GM10266 (cell line): Measurements from ENCODE around the gene NOP9.

Source experiments
- DNase-seq: peaks from one replicate; pipeline ENCODE4 v3.0.0; 2012; ENCODE audit errors: extremely low spot score
- CTCF ChIP-seq: IDR thresholded peaks from 2 replicates; pipeline ENCODE4 v1.5.1; 2012; ENCODE audit warnings: mild to moderate bottlenecking, low read depth; ENCODE audit not compliant: control insufficient read depth, insufficient read depth; ENCODE audit errors: missing control alignments

Gene NOP9

GRCh38 chr14:24263848-24264247, 35.8 kb upstream of the NOP9 start:
- no peak for TF ChIP-seq CTCF
- no peak for DNase-seq

DNA sequence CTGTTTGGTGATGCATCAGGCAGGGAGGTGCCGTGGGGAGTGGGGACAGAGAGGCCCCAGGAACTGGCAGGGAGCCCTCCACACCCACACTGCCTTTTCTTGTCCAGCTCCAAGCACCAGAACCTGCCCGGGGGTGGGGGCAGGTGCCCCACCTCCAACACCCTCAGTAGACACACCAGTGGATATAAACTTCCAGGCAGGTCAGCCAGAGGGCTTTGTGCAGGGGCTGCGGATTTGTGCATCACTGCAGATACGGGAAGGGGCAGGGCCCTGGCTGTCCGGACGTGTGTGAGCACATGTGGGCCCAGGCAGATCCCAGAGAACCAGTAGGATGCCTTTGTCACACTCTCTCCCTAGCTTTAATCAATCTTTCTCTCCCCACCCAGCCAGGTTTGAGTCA, 35.4 kb upstream of the NOP9 start:
- DNase-seq: no peak
- no peak for TF ChIP-seq CTCF

DNA sequence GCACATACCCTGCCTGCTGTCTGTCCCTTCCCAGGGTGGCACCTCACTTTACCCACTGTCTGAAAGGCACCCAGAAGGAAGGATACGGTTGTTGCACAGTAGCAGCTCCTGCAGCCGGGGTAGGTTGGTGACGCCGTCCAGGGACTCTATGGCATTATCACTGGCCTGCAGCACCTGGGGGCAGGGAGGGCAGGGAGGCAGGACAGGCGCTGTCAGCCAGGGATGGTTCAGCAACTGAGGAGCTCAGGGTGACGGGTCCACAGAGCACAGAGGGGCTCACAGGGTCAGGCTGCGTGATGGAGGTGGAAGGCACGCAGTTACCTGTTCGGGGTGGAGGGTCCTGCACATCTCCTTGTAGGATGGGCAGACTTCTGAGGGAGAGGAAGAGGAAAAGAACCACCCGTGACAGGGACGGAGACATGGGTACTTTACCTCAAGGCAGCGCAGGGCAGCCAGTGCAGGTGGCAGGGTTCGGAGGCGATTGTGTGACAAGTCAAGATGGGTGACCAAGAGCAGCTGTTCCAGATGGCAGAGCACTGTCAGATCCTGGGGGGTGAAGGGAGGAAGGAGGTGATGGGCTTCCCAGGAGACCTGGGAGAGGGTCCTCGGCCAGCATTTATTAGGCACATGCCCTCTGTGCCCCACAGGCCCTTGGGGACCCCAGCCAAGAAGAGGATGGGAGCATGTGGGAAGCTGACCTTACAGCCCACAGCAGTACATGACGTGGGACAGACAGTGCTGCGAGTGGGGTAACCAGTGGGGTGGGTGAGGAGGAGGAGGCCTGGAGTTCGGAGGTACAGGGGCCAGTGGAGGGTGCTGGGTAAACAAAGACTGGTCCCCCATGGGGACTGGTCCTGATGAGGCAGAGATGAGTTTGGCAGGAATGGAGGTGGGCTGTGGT, 33.1 kb upstream of the NOP9 start:
- DNase-seq: no peak

DNA sequence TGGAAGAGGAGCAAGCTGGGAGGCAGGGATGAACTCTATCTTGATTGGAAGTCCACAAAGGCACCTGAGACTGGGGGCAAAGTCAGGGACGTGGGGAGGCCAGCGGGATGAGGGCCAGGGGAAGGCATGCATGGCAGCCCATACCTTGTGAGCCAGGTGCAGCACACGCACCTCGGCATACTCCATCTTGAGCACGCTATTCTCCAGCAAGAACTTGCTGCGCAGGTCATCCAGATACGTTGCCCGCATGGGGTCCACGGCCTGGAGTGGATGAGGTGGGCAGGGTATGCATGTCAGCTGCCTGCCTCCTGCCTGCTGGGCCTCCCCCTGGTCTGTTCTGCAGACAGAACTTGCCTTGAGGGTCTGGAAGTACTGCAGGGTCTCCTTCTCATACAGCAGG, 32.1 kb upstream of the NOP9 start:
- no peak for DNase-seq
- no peak for TF ChIP-seq CTCF

More for the DNA sequence above, 33.1 kb upstream of the NOP9 start:
- no peak for TF ChIP-seq CTCF

GRCh38 chr14:24268225-24268624, 31.4 kb upstream of the NOP9 start:
- no peak for DNase-seq
- no peak for TF ChIP-seq CTCF

- no peak for DNase-seq
- no peak for TF ChIP-seq CTCF
Measured at GRCh38 chr14:24269368-24269767, 30.3 kb upstream of the NOP9 start.

GRCh38 chr14:24269910-24270536, 29.6 kb upstream of the NOP9 start:
- TF ChIP-seq CTCF: no peak
- DNase-seq: no peak
